Lung (tissue), 12 donors: ENCODE results near the gene RUFY1. TPM values are rescaled to one million over a fixed set of nuclear protein-coding genes. Genes with fewer than 3 reads are reported as not detected.

Source experiments
- ATAC-seq: fragments of 200-7000 bp; cut with Tn5 transposase; one replicate; pipeline ENCODE4 v1.9.1; 2020; ENCODE audit warnings: moderate number of reproducible peaks; ENCODE audit not compliant: insufficient read depth, low FRiP score
- DNase-seq, 3 donors: peaks; one replicate each; pipeline ENCODE4 v3.0.0-alpha.2; 2013 to 2017
- H3K27ac ChIP-seq, 2 donors: one replicate each; pipeline ENCODE4 v1.5.1; 2013; ENCODE audit warnings: mild to moderate bottlenecking in 2 of 2, moderate library complexity in 2 of 2, control low read depth in 1 of 2, inconsistent platforms in 1 of 2, low read depth in 1 of 2, low read length in 1 of 2
- H3K27me3 ChIP-seq, 3 donors: one replicate each; pipeline ENCODE4 v1.5.1; 2013; ENCODE audit warnings: low read length in 2 of 3; ENCODE audit not compliant: control insufficient read depth in 3 of 3, insufficient read depth in 3 of 3
- H3K36me3 ChIP-seq, 4 donors: one replicate each; pipeline ENCODE4 v1.5.1; 2013; ENCODE audit warnings: low read length in 4 of 4, mild to moderate bottlenecking in 1 of 4, moderate library complexity in 1 of 4; ENCODE audit not compliant: control insufficient read depth in 4 of 4, insufficient read depth in 4 of 4
- H3K4me1 ChIP-seq, 5 donors: one replicate each; pipeline ENCODE4 v1.5.1; 2013; ENCODE audit warnings: low read length in 5 of 5, mild to moderate bottlenecking in 2 of 5, moderate library complexity in 1 of 5; ENCODE audit not compliant: control insufficient read depth in 5 of 5, insufficient read depth in 5 of 5
- H3K4me3 ChIP-seq: one replicate; pipeline ENCODE4 v1.5.1; 2013; ENCODE audit warnings: mild to moderate bottlenecking, control low read depth, moderate library complexity
- H3K9ac ChIP-seq, 2 donors: one replicate each; pipeline ENCODE4 v1.5.1; 2013; ENCODE audit warnings: low read length in 2 of 2, control low read depth in 1 of 2; ENCODE audit not compliant: insufficient read depth in 1 of 2
- H3K9me3 ChIP-seq, 4 donors: one replicate each; pipeline ENCODE4 v1.5.1; 2013; ENCODE audit warnings: low read length in 3 of 4, mild to moderate bottlenecking in 1 of 4, moderate library complexity in 1 of 4; ENCODE audit not compliant: control insufficient read depth in 4 of 4, insufficient read depth in 3 of 4
- WGBS, 2 donors: extraction: QIAGEN DNeasy Blood & Tissue Kit; methylation state at CpG; one replicate each; pipeline ENCODE4 v1.1.7; 2013; 5-methylcytosine and 5-hydroxymethylcytosine counted together
- polyA plus RNA-seq, 2 donors: library from polyadenylated mRNA; stranded (reverse); fragments of 200-250 nt; gene quantifications; one replicate each; pipeline ENCODE4 v1.2.1, GENCODE V29; 2013
- total RNA-seq, 2 donors: library from RNA; depleted of rRNA in 1 of 2; stranded (reverse); fragments of >200 nt in 1 of 2; gene quantifications; one replicate each; pipeline ENCODE4 v1.2.1, GENCODE V29; 2014 to 2021
- TF ChIP-seq, protein P1 (sequence below): IDR thresholded peaks from 2 replicates; pipeline ENCODE4 v1.5.1; 2012; ENCODE audit warnings: mild to moderate bottlenecking; ENCODE audit errors: control extremely low read depth, extremely low read depth
- donor health status: control.
- donor health status: control.
- donor health status: Bipolar disorder and iron deficiency.
- donor health status: healthy.
- donor health status: DM: yes; HTN: yes; CAD: no.

The RUFY1 gene
- total and polyA plus RNA-seq, 4 donors, result 37.3 to 58.6 (median 51.0) TPM

GRCh38 chr5:179605026-179605833 lies 54.9 kb downstream of the RUFY1 start:
- Histone ChIP-seq H3K4me1 (no peaks in the 10 kb centered on the region), H3K9ac (no peak overlapping the region), H3K9me3 (no peaks in the 10 kb centered on the region), H3K27me3 (no peaks in the 10 kb centered on the region), H3K36me3 (peaks cover 9 to 60% (median 50%) of the 10 kb centered on the region in 4 donors), H3K4me3 (no peak overlapping the region), H3K27ac (peak overlapping the region in 1 of 2 donors; percentile 12)
- ATAC-seq (no peak), DNase-seq (no peak)
- TF ChIP-seq, protein P1, sequence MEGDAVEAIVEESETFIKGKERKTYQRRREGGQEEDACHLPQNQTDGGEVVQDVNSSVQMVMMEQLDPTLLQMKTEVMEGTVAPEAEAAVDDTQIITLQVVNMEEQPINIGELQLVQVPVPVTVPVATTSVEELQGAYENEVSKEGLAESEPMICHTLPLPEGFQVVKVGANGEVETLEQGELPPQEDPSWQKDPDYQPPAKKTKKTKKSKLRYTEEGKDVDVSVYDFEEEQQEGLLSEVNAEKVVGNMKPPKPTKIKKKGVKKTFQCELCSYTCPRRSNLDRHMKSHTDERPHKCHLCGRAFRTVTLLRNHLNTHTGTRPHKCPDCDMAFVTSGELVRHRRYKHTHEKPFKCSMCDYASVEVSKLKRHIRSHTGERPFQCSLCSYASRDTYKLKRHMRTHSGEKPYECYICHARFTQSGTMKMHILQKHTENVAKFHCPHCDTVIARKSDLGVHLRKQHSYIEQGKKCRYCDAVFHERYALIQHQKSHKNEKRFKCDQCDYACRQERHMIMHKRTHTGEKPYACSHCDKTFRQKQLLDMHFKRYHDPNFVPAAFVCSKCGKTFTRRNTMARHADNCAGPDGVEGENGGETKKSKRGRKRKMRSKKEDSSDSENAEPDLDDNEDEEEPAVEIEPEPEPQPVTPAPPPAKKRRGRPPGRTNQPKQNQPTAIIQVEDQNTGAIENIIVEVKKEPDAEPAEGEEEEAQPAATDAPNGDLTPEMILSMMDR, result no peak
- WGBS, 2 donors, result 75 to 83% methylated on average over 10 of the region's 10 CpGs

DNA sequence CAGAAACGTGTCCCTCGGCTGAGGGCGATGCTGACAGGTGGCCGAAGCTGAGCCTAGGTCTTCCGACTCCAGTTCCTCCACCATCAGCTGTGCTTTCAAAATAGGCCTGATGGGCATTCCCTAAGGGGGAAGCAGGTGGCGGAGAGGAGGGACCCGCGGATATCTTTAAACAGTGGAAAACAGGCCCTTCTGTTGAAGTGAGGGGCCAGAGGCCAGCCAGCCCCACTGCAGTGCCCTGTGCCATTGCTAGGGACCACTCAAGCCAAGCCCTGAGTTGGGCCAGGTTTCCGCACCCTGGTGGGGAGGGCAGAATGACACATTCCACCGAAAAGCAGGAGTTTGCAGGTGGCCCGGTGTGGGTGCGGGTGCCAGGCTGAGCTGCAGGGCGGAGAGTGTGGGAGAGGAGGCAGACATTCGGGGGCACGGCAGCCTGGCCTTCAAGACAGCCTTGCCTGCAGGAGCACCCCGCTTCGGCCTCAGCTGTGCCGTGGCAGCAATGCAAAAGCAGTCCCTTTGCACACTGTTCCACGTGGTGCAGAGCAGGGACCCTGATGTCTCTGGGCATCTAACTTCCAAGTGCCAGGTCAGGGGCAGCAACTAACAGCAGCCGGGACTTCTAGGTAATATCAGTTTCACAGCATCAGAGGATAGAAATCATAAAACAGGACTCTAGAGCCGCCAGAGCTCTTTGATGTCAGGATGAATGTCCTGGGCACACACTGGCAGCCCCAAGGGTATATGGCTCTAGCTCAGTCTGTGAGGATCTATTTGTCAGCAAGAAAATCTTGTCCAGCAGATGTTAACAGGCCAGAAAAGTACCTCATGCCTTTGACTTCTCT lies 55.9 kb downstream of the RUFY1 start:
- Histone ChIP-seq H3K27ac (peak overlapping the region in 1 of 2 donors; percentile 12), H3K9me3 (no peaks in the 10 kb centered on the region), H3K4me1 (no peaks in the 10 kb centered on the region), H3K9ac (no peak overlapping the region), H3K27me3 (no peaks in the 10 kb centered on the region), H3K36me3 (peaks cover 11 to 65% (median 58%) of the 10 kb centered on the region in 4 donors), H3K4me3 (no peak overlapping the region)
- 89 to 92% methylated on average over 21 of the region's 21 CpGs for WGBS, 2 donors
- TF ChIP-seq, protein P1, result no peak
- DNase-seq (no peak), ATAC-seq (no peak)

DNA sequence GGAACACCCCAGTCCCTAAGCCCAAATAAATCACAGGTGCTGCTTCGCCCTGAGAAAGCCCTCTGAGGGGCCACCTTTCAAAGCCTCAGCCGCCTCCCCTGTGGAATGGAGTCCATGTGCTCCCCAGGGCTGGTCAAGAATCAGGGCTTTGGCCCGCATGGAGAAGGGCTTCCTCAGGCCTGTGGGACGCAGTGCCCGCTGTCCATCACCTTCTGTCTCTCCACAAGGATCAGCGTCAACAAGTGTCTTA lies 56.5 kb downstream of the RUFY1 start:
- no peaks in the 10 kb centered on the region for H3K4me1 ChIP-seq
- DNase-seq (no peak), ATAC-seq (no peak)
- no peak overlapping the region for H3K4me3 ChIP-seq
- H3K27ac ChIP-seq, result no peak overlapping the region
- no peaks in the 10 kb centered on the region for H3K9me3 ChIP-seq
- H3K36me3 ChIP-seq, result peaks cover 11 to 67% (median 61%) of the 10 kb centered on the region in 4 donors
- WGBS, 2 donors, result 96 to 99% methylated on average over 6 of the region's 6 CpGs
- TF ChIP-seq, protein P1, result no peak
- H3K27me3 ChIP-seq, result no peaks in the 10 kb centered on the region
- no peak overlapping the region for H3K9ac ChIP-seq
